DMS153 treated with DMSO at 0.1 percent for 48 hours (cell line): ENCODE data around the gene KMT2A.
A peak's percentile ranks its signal among the peaks of the same experiment; 100 is the strongest.
"Not testable (repeated sequence)": the region's sequence is repeated elsewhere in the genome, so short reads cannot be mapped to it uniquely, and the experiment has no call there.

ENCODE experiments used
- DNase-seq: peaks from one replicate; lab custom pipeline; 2025; ENCODE audit not compliant: unreplicated experiment; lab: John Stamatoyannopoulos, UW

KMT2A gene

GRCh38 chr11:118435893-118436624 lies at the start of gene KMT2A:
Gene KMT2A, plus strand, starts transcription at chr11:118436492. Its CDS starts 21 bp downstream, at chr11:118436513.
- peak; percentile 93 for DNase-seq

- no peak for DNase-seq
These were observed 40.2 kb upstream of the KMT2A start for GRCh38 chr11:118396097-118396501.

- no peak for DNase-seq
These were observed 38.8 kb upstream of the KMT2A start for GRCh38 chr11:118397448-118397847.

- peak; percentile 21 for DNase-seq
These were observed 37.3 kb upstream of the KMT2A start for GRCh38 chr11:118398791-118399559.

GRCh38 chr11:118401151-118401879 lies 35.0 kb upstream of the KMT2A start, which contains the start of gene ATP5MG:
Gene ATP5MG, plus strand, starts transcription at chr11:118401606. Its CDS starts 60 bp downstream, at chr11:118401666.
- peak; percentile 87 for DNase-seq

GRCh38 chr11:118401880-118402590 lies 34.3 kb upstream of the KMT2A start:
- DNase-seq = no peak

GRCh38 chr11:118402594-118402993 lies 33.7 kb upstream of the KMT2A start:
- not testable (repeated sequence) for DNase-seq

GRCh38 chr11:118406599-118407166 lies 29.6 kb upstream of the KMT2A start:
- DNase-seq = peak; percentile 83

- DNase-seq = no peak
These were observed 26.1 kb upstream of the KMT2A start for GRCh38 chr11:118410055-118410745.

- DNase-seq = no peak
These were observed 24.8 kb upstream of the KMT2A start for GRCh38 chr11:118411530-118411929.

GRCh38 chr11:118412921-118413320 lies 23.4 kb upstream of the KMT2A start:
- DNase-seq = no peak

GRCh38 chr11:118415062-118415738 lies 21.1 kb upstream of the KMT2A start:
- no peak for DNase-seq

- DNase-seq = peak; percentile 62
These were observed 20.6 kb upstream of the KMT2A start for GRCh38 chr11:118415739-118416068.

- DNase-seq = not testable (repeated sequence)
These were observed 19.4 kb upstream of the KMT2A start for GRCh38 chr11:118416900-118417299.

GRCh38 chr11:118417801-118418200 lies 18.5 kb upstream of the KMT2A start:
- no peak for DNase-seq

- no peak for DNase-seq
These were observed 17.5 kb upstream of the KMT2A start for GRCh38 chr11:118418766-118419165.

GRCh38 chr11:118427707-118428106 lies 8.6 kb upstream of the KMT2A start:
- no peak for DNase-seq

GRCh38 chr11:118430956-118431355 lies 5.3 kb upstream of the KMT2A start:
- no peak for DNase-seq

GRCh38 chr11:118434123-118434552 lies 2.2 kb upstream of the KMT2A start:
- DNase-seq = no peak
